K562 (cell line): ENCODE results near the gene ZNF548. TPM values are rescaled to one million over a fixed set of nuclear protein-coding genes. Genes with fewer than 3 reads are reported as not detected.
A peak's percentile ranks its signal among the peaks of the same experiment; 100 is the strongest.

ENCODE experiments used
- ATAC-seq: fragments of 200-7000 bp; cut with Tn5 transposase; 3 replicates; pipeline ENCODE4 v1.9.1; 2020; ENCODE audit warnings: moderate library complexity
- BruUV-seq: library from RNA; stranded (reverse); fragments of 400-500 nt; replicated peaks from 2 replicates; lab custom pipeline; 2021; lab: Mats Ljungman, UMichigan
- CTCF ChIA-PET: fragments of 300-600 bp; formaldehyde crosslinking; extraction: SDS; loops from one replicate; lab custom pipeline; 2021; ENCODE audit warnings: low intra/inter-chr PET ratio; lab: Yijun Ruan, JAX
- POLR2A ChIA-PET: fragments of 300-600, 350-650 bp; sonication (Branson Sonifier 250); formaldehyde crosslinking; extraction: SDS; loops from one replicate; lab custom pipeline; 2021; ENCODE audit warnings: antibody characterized with exemption, inconsistent platforms; lab: Yijun Ruan, JAX
- DNase-seq, 4 experiments: peaks; one replicate each; pipeline versions ENCODE4 v3.0.0 to v3.0.0-alpha.2; 2011 to 2018; ENCODE audit warnings: low spot score in 3 of 4, mixed read lengths in 3 of 4; ENCODE audit errors: extremely low read depth in 1 of 4
- FAIRE-seq: peaks from 2 replicates; lab custom pipeline; 2011; peaks lifted over from hg19 to GRCh38; lab: Jason Lieb, UNC
- H2AFZ ChIP-seq: 2 replicates; pipeline ENCODE4 v1.6.0; 2011; ENCODE audit warnings: low read depth, low read length, control low read depth, inconsistent platforms
- H3K27ac ChIP-seq: fragments of 200-600 bp; 3 replicates; pipeline ENCODE4 v1.8.0; 2011; ENCODE audit warnings: low read depth, mild to moderate bottlenecking, control low read depth, inconsistent platforms, low read length, moderate library complexity, mixed read lengths; ENCODE audit errors: extremely low read depth
- H3K27me3 ChIP-seq, 2 experiments: fragments of 300-600 bp in 1 of 2; 2 replicates in 1 of 2; 3 replicates in 1 of 2; pipeline versions ENCODE4 v1.6.0 to v1.8.0; 2011; ENCODE audit warnings: inconsistent platforms in 2 of 2, low read length in 2 of 2, mild to moderate bottlenecking in 1 of 2, mixed read lengths in 1 of 2, moderate library complexity in 1 of 2; ENCODE audit not compliant: control insufficient read depth in 2 of 2, insufficient read depth in 2 of 2
- H3K36me3 ChIP-seq: fragments of 300-600 bp; 3 replicates; pipeline ENCODE4 v1.8.0; 2011; ENCODE audit warnings: mild to moderate bottlenecking, low read length, inconsistent platforms; ENCODE audit not compliant: control insufficient read depth, insufficient read depth
- H3K4me1 ChIP-seq, 2 experiments: fragments of 200-600 bp in 1 of 2; replicated peaks in 1 of 2; 2 replicates in 1 of 2; 3 replicates in 1 of 2; pipeline versions ENCODE4 v1.5.1 to v1.8.0; 2011; ENCODE audit warnings: inconsistent platforms in 2 of 2, low read length in 2 of 2, mild to moderate bottlenecking in 1 of 2, mixed read lengths in 1 of 2, moderate library complexity in 1 of 2; ENCODE audit not compliant: control insufficient read depth in 2 of 2, insufficient read depth in 2 of 2
- H3K4me2 ChIP-seq: 2 replicates; pipeline ENCODE4 v1.6.1; 2011; ENCODE audit warnings: low read length, control low read depth, inconsistent platforms, mixed read lengths; ENCODE audit not compliant: insufficient read depth
- H3K4me3 ChIP-seq: fragments of 200-600 bp; sonication (generic), shearing (Covaris generic); 2 replicates; pipeline ENCODE4 v1.5.1; 2016; ENCODE audit warnings: control low read depth, inconsistent platforms
- H3K79me2 ChIP-seq: fragments of 200-600 bp; 3 replicates; pipeline ENCODE4 v1.8.0; 2011; ENCODE audit warnings: low read length, inconsistent platforms; ENCODE audit not compliant: control insufficient read depth, insufficient read depth
- H3K9ac ChIP-seq, 2 experiments: 2 replicates each; pipeline versions ENCODE4 v1.6.0 to v1.6.1; 2011; ENCODE audit warnings: low read depth in 2 of 2, low read length in 2 of 2, control low read depth in 1 of 2, inconsistent platforms in 1 of 2, mild to moderate bottlenecking in 1 of 2, mixed read lengths in 1 of 2; ENCODE audit not compliant: insufficient read depth in 1 of 2
- H3K9me1 ChIP-seq: one replicate; pipeline ENCODE4 v1.6.0; 2011; ENCODE audit warnings: inconsistent platforms, mild to moderate bottlenecking, low read length, moderate library complexity; ENCODE audit not compliant: control insufficient read depth, insufficient read depth
- H3K9me3 ChIP-seq: replicated peaks from 2 replicates; pipeline ENCODE4 v1.5.1; 2011; ENCODE audit warnings: low read depth, low read length, inconsistent platforms; ENCODE audit not compliant: control insufficient read depth, insufficient read depth
- H4K20me1 ChIP-seq: replicated peaks from 2 replicates; pipeline ENCODE4 v1.6.1; 2011; ENCODE audit warnings: low read length, inconsistent platforms, mixed read lengths; ENCODE audit not compliant: control insufficient read depth, insufficient read depth
- CHD2 ChIP-seq: IDR thresholded peaks from 2 replicates; pipeline ENCODE4 v1.6.1; 2011; ENCODE audit warnings: low read depth, low read length
- CREM ChIP-seq: IDR thresholded peaks from 2 replicates; pipeline ENCODE4 v1.6.1; 2014; ENCODE audit warnings: antibody characterized with exemption, low read depth
- GTF2E2 ChIP-seq: fragments of 200-800 bp; sonication (Bioruptor generic); IDR thresholded peaks from 2 replicates; pipeline ENCODE4 v1.6.1; 2016; ENCODE audit warnings: missing genetic modification characterization, missing compliant biosample characterization
- HCFC1 ChIP-seq: IDR thresholded peaks from 2 replicates; pipeline ENCODE4 v1.6.1; 2012; ENCODE audit warnings: low read depth, low read length, improper control_type of control experiment
- HDAC6 ChIP-seq: IDR thresholded peaks from 2 replicates; pipeline ENCODE4 v1.6.1; 2012; ENCODE audit warnings: low read depth, mild to moderate bottlenecking, control low read depth, inconsistent platforms, low read length, moderate library complexity
- JUND ChIP-seq, 2 experiments: IDR thresholded peaks; 2 replicates in 1 of 2; 3 replicates in 1 of 2; pipeline ENCODE4 v1.6.1; 2011; ENCODE audit warnings: borderline replicate concordance in 2 of 2, low read depth in 2 of 2, low read length in 2 of 2, improper control_type of control experiment in 1 of 2, missing biosample characterization in 1 of 2, missing genetic modification characterization in 1 of 2, missing genetic modification reagents in 1 of 2
- KLF1 ChIP-seq: fragments of 450-650 bp; IDR thresholded peaks from 2 replicates; pipeline ENCODE4 v1.6.1; 2016; ENCODE audit warnings: missing genetic modification characterization, missing compliant biosample characterization
- NR2C1 ChIP-seq, 2 experiments: fragments of 450-650 bp; IDR thresholded peaks; 2 replicates each; pipeline ENCODE4 v1.6.1; 2017; ENCODE audit warnings: mild to moderate bottlenecking in 2 of 2, antibody characterized with exemption in 1 of 2, inconsistent platforms in 1 of 2, missing compliant biosample characterization in 1 of 2, missing genetic modification characterization in 1 of 2
- SIN3A ChIP-seq, 2 experiments: fragments of 150-350 bp in 1 of 2; IDR thresholded peaks; 2 replicates each; pipeline ENCODE4 v1.6.1; 2011 to 2016; ENCODE audit warnings: borderline replicate concordance in 2 of 2, low read depth in 2 of 2, low read length in 2 of 2, mild to moderate bottlenecking in 2 of 2, moderate library complexity in 2 of 2; ENCODE audit not compliant: control insufficient read depth in 1 of 2
- SIX5 ChIP-seq, 2 experiments: IDR thresholded peaks; 2 replicates each; pipeline ENCODE4 v1.6.1; 2011; ENCODE audit warnings: low read length in 2 of 2, borderline replicate concordance in 1 of 2, low read depth in 1 of 2, mild to moderate bottlenecking in 1 of 2, moderate library complexity in 1 of 2; ENCODE audit not compliant: insufficient read depth in 1 of 2
- SMAD2 ChIP-seq: fragments of 150-350 bp; IDR thresholded peaks from 2 replicates; pipeline ENCODE4 v1.6.1; 2014; ENCODE audit warnings: low read depth, mild to moderate bottlenecking, low read length
- SP1 ChIP-seq: sonication (generic); formaldehyde crosslinking; IDR thresholded peaks from 2 replicates; pipeline ENCODE4 v1.8.1; 2022; ENCODE audit warnings: mild to moderate bottlenecking, missing genetic modification reagents
- TAF7 ChIP-seq: fragments of 450-650 bp; IDR thresholded peaks from 2 replicates; pipeline ENCODE4 v1.6.1; 2016; ENCODE audit warnings: missing genetic modification characterization, missing compliant biosample characterization
- THAP12 ChIP-seq: fragments of 250-450 bp; sonication (Bioruptor Pico); IDR thresholded peaks from 2 replicates; pipeline ENCODE4 v1.9.0; 2021; ENCODE audit warnings: mild to moderate bottlenecking, inconsistent platforms
- ZKSCAN1 ChIP-seq: fragments of 150-350 bp; IDR thresholded peaks from 2 replicates; pipeline ENCODE4 v1.6.1; 2016; ENCODE audit warnings: low read depth, low read length
- ZNF143 ChIP-seq: sonication (generic); formaldehyde crosslinking; IDR thresholded peaks from 2 replicates; pipeline ENCODE4 v1.9.0; 2022; ENCODE audit warnings: mild to moderate bottlenecking, missing genetic modification reagents
- ZNF3 ChIP-seq: fragments of 250-450 bp; sonication (Bioruptor Pico); IDR thresholded peaks from 2 replicates; pipeline ENCODE4 v1.5.0; 2021; ENCODE audit warnings: mild to moderate bottlenecking, moderate library complexity
- ZNF764 ChIP-seq: fragments of 250-450 bp; sonication (Bioruptor Pico); IDR thresholded peaks from 2 replicates; pipeline ENCODE4 v1.4.0; 2020; ENCODE audit warnings: low read depth, mild to moderate bottlenecking, moderate library complexity
- WGBS: fragments of 100-300 bp; shearing (Covaris generic); methylation state at CpG from one replicate; pipeline ENCODE4 v1.1.6; 2016; ENCODE audit warnings: low coverage, mixed read lengths; ENCODE audit not compliant: insufficient coverage; ENCODE audit errors: missing lambda C conversion rate; 5-methylcytosine and 5-hydroxymethylcytosine counted together
- in situ Hi-C: fragments of 300-500 bp; cut with MboI; formaldehyde crosslinking; loops from 4 replicates; pipeline ENCODE4 v1.15.0; 2018; ENCODE audit warnings: inconsistent platforms, mixed read lengths
- intact Hi-C: fragments of 100-400 bp; cut with micrococcal nuclease; formaldehyde crosslinking; loops from 2 replicates; pipeline ENCODE4 v1.14.2; 2022
- polyA plus RNA-seq, 8 experiments: library from polyadenylated mRNA; depleted of rRNA in 4 of 8; stranded (reverse) in 5 of 8; unstranded in 3 of 8; fragments of >200 nt; fragmentation: Nextera tagmentation in 2 of 8; fragmentation: Illumina TruSeq in 1 of 8; extraction: Ambion mirVana in 2 of 8; extraction: Trizol in 1 of 8; gene quantifications; 2 replicates each; pipeline versions ENCODE4 v1.2.1 to v1.2.3, GENCODE V29; 2011 to 2014; ENCODE audit warnings: inconsistent platforms in 1 of 8, missing spikeins in 1 of 8
- total RNA-seq, 7 experiments: library from RNA; depleted of rRNA in 6 of 7; stranded (reverse); fragments of >200 nt in 6 of 7; fragmentation: Illumina TruSeq in 2 of 7; extraction: Trizol in 2 of 7; gene quantifications; 2 replicates each; pipeline versions ENCODE4 v1.2.1 to v1.2.3, GENCODE V29; 2011 to 2021; ENCODE audit warnings: low replicate concordance in 1 of 7

Gene ZNF548
- total and polyA plus RNA-seq, 9 of the 15 experiments (the other 6 are each of a cell fraction or from before 2014, with no cell fraction given): 1.5 to 8.7 (median 4.5) TPM

DNA sequence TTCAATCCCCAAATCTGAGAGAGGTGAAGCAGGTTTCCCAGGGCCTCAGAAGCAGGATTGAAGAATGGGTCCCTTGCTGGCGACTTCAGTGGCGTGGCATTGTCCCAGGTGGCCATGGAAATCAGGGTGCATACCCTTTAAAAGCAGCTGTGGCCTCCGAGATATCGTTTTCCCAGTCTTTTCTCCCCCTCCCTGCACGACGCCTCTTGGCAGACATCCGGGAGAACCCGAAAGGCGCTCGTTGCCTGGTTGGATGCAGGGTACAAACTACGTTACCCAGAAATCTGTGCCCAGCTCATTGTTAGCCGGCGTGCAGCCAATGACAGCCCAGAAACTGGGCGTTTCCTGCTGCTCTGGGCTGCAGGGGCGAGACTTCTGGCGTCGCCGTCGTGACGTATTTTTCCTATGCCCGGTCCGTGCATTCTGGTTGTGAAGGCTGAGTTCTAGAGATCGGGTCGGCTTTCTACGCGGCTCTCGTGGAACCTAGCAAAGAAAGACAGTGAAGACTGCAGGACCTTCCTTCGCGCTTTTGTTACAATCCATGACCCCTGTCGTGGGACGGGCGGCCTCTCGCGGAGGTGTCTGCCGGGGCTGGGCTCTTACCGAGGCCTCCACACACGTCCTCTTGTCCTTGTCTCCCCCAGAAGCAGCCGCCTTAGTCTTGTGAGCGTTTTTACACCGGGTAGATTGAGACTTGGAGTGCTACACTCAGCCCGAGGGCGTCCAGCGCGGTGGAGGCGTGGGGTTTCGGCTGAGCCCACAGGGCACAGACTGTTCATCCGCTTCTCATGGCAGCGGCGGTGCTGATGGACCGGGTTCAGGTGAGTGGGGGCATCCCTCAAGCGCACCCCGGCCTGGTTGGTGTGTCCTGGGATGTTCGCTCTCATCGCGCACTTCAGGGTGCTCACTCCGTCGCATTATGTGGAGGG is 38.5 kb upstream of the ZNF548 start, which contains the start of gene ZNF304:
ZNF304 (plus strand) TSS at position 395 of the 929 bp plus-strand sequence; CDS start at position 789, 394 bp downstream.
- Histone ChIP-seq H4K20me1 (no peaks in the 10 kb centered on the region), H3K4me1 (peaks cover 6 to 7% of the 10 kb centered on the region in 2 experiments; a peak in 3 of 5 replicates), H2AFZ (peak within 1 kb of the TSS; percentile 95), H3K9ac (peak within 1 kb of the TSS; percentile 80 to 98), H3K27me3 (no peaks in the 10 kb centered on the region), H3K27ac (peak within 1 kb of the TSS; percentile 59), H3K9me1 (no peaks in the 10 kb centered on the region), H3K4me2 (peak within 1 kb of the TSS; percentile 93), H3K79me2 (peaks cover 15% of the 10 kb centered on the region), H3K9me3 (no peaks in the 10 kb centered on the region; the same call in 1 of the 2 replicates), H3K36me3 (peaks cover 15% of the 10 kb centered on the region; the same call in 2 of the 3 replicates), H3K4me3 (peak within 1 kb of the TSS; percentile 83)
- TSS peak; percentile 55 for BruUV-seq
- intact Hi-C loops: no loop called here
- in situ Hi-C loops: no loop called here
- ChIA-PET CTCF (no interaction called here), POLR2A (interaction anchor here (0.6 to 0.9 kb wide), 3 partner anchors 10 to 1012 kb away, joined by 3 to 4 read pairs (median 3); no protein-coding TSS in a partner anchor)
- FAIRE-seq (peak; percentile 99), ATAC-seq (peak; percentile 100), DNase-seq (peak; percentile 91 to 95 (median 92))
- WGBS: 3% methylated on average over 46 of the region's 57 CpGs
- TF ChIP-seq HDAC6 (no peak), TAF7 (tag) (0 out of 2 replicates have a peak, but pooled peaks have one; percentile 19), SIN3A (IDR thresholded peaks at IDR 0.05; ENCODE audit: borderline replicate concordance in 2 of 2, control insufficient read depth in 1 of 2, low read depth in 2 of 2, low read length in 2 of 2) (peak in 1 of 2 experiments; percentile 24; a peak in 2 of 4 replicates), ZNF3 (CRISPR knock-in tag) (no peak), ZKSCAN1 (no peak), ZNF764 (CRISPR knock-in tag) (no peak), KLF1 (tag) (peak; percentile 92), CREM (peak; percentile 99), SMAD2 (no peak), CHD2 (peak; percentile 22; the same call in 1 of the 2 replicates), GTF2E2 (tag) (no peak), THAP12 (CRISPR knock-in tag) (no peak), SIX5 (IDR thresholded peaks at IDR 0.05; ENCODE audit: borderline replicate concordance in 1 of 2, insufficient read depth in 1 of 2, low read depth in 1 of 2, low read length in 2 of 2) (peak; percentile 66 to 76; a peak in 3 of 4 replicates), SP1 (0 out of 2 replicates have a peak, but pooled peaks have one; percentile 38), ZNF143 (CRISPR knock-in tag) (peak; percentile 86), NR2C1 (IDR thresholded peaks at IDR 0.05) (no peak), NR2C1 (tag; IDR thresholded peaks at IDR 0.05) (peak; percentile 41; the same call in 1 of the 2 replicates), JUND (IDR thresholded peaks at IDR 0.05; ENCODE audit: borderline replicate concordance, low read depth, low read length) (peak; percentile 39; the same call in 1 of the 2 replicates), JUND (tag; IDR thresholded peaks at IDR 0.05; ENCODE audit: borderline replicate concordance, low read depth, low read length) (no peak), HCFC1 (peak; percentile 92)
